Glutamatergic neuron (in vitro differentiated cells): Measurements from ENCODE around the gene MASP2. TPM values are rescaled to one million over a fixed set of nuclear protein-coding genes. Genes with fewer than 3 reads are reported as not detected.
A peak's percentile ranks its signal among the peaks of the same experiment; 100 is the strongest.
"Not testable (repeated sequence)": the region's sequence is repeated elsewhere in the genome, so short reads cannot be mapped to it uniquely, and the experiment has no call there.

Experiments
- DNase-seq: peaks from one replicate; pipeline ENCODE4 v3.0.0; 2022
- H3K27ac Mint-ChIP-seq: one replicate; pipeline ENCODE4 v1.8.0; 2020; ENCODE audit warnings: mild to moderate bottlenecking, mixed read lengths, inconsistent platforms; ENCODE audit not compliant: unreplicated experiment
- H3K27me3 Mint-ChIP-seq: one replicate; pipeline ENCODE4 v1.8.0; 2020; ENCODE audit warnings: mild to moderate bottlenecking, moderate library complexity, mixed read lengths, inconsistent platforms; ENCODE audit not compliant: unreplicated experiment
- H3K36me3 Mint-ChIP-seq: one replicate; pipeline ENCODE4 v1.8.0; 2020; ENCODE audit warnings: mild to moderate bottlenecking, mixed read lengths, inconsistent platforms; ENCODE audit not compliant: unreplicated experiment
- H3K4me1 Mint-ChIP-seq: one replicate; pipeline ENCODE4 v1.8.0; 2020; ENCODE audit warnings: mild to moderate bottlenecking, low read depth, mixed read lengths, inconsistent platforms; ENCODE audit not compliant: unreplicated experiment
- H3K4me3 Mint-ChIP-seq: one replicate; pipeline ENCODE4 v1.8.0; 2020; ENCODE audit warnings: mild to moderate bottlenecking, mixed read lengths, inconsistent platforms; ENCODE audit not compliant: unreplicated experiment
- H3K9me3 Mint-ChIP-seq: one replicate; pipeline ENCODE4 v1.8.0; 2020; ENCODE audit warnings: mild to moderate bottlenecking, moderate library complexity, mixed read lengths, inconsistent platforms; ENCODE audit not compliant: unreplicated experiment
- total RNA-seq: library from RNA; stranded (reverse); fragmentation: NEBNext Ultra II Directional; extraction: Animal tissue kit (Norgen Biotek cat#: 25700); gene quantifications from one replicate; pipeline ENCODE4 v1.2.1, GENCODE V29; 2021; ENCODE audit not compliant: unreplicated experiment
- TF ChIP-seq, protein P1 (sequence below): fragments of 200-600 bp; sonication (generic); IDR thresholded peaks from one replicate; pipeline ENCODE4 v1.5.0; 2021; ENCODE audit not compliant: partially characterized antibody, unreplicated experiment

Gene MASP2
- total RNA-seq, 1 donor from 2014 or later: not detected

DNA sequence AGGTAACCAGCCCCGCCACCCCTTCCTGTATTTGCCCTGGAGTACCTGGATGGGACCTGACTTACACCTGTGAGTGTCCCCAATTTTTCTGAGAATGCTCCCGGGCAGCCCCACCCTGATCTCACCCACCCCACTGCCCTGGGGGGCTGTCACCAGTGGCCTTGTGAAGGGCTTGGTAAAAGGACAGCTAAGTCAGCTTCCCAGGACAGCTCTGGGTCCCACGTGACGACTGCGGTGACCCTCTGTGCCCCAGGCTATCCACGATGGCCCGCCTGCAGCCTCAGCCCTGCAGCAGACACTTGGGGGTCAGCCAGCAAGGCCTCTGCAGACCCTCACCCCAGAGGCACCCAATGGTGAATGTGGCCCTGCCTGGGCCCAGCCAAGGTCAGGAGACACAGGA lies 7.1 kb upstream of the MASP2 start:
- Mint-ChIP-seq H3K4me1 (peaks cover 19% of the 10 kb centered on the region), H3K27ac (no peak overlapping the region), H3K36me3 (no peaks in the 10 kb centered on the region), H3K27me3 (peaks cover 2% of the 10 kb centered on the region), H3K9me3 (peaks cover 3% of the 10 kb centered on the region), H3K4me3 (no peak overlapping the region)
- TF ChIP-seq, protein P1, sequence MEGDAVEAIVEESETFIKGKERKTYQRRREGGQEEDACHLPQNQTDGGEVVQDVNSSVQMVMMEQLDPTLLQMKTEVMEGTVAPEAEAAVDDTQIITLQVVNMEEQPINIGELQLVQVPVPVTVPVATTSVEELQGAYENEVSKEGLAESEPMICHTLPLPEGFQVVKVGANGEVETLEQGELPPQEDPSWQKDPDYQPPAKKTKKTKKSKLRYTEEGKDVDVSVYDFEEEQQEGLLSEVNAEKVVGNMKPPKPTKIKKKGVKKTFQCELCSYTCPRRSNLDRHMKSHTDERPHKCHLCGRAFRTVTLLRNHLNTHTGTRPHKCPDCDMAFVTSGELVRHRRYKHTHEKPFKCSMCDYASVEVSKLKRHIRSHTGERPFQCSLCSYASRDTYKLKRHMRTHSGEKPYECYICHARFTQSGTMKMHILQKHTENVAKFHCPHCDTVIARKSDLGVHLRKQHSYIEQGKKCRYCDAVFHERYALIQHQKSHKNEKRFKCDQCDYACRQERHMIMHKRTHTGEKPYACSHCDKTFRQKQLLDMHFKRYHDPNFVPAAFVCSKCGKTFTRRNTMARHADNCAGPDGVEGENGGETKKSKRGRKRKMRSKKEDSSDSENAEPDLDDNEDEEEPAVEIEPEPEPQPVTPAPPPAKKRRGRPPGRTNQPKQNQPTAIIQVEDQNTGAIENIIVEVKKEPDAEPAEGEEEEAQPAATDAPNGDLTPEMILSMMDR: no peak
- no peak for DNase-seq

DNA sequence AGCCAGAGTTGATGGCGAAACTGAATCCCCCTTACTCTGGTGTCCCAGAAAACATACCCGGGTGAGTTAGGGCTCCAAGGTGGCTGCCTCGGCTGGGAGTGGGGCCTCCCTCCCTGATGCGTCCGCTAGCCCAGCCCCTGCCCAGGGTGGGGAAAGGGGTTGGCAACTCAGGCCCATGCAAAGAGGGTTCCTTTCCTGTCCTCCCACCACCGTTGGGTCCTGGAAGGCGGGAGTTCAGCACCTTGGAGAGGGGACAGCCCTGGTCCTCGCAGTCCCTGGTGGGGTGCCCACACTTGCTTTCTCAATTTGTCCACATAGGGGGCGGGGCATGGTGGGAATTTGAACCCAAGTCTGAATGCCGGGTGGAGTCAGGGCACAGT lies 6.7 kb upstream of the MASP2 start:
- no peak for DNase-seq
- Mint-ChIP-seq H3K36me3 (no peaks in the 10 kb centered on the region), H3K27me3 (peaks cover 2% of the 10 kb centered on the region), H3K4me3 (no peak overlapping the region), H3K4me1 (peaks cover 19% of the 10 kb centered on the region), H3K27ac (no peak overlapping the region), H3K9me3 (peaks cover 3% of the 10 kb centered on the region)
- TF ChIP-seq, protein P1: no peak

DNA sequence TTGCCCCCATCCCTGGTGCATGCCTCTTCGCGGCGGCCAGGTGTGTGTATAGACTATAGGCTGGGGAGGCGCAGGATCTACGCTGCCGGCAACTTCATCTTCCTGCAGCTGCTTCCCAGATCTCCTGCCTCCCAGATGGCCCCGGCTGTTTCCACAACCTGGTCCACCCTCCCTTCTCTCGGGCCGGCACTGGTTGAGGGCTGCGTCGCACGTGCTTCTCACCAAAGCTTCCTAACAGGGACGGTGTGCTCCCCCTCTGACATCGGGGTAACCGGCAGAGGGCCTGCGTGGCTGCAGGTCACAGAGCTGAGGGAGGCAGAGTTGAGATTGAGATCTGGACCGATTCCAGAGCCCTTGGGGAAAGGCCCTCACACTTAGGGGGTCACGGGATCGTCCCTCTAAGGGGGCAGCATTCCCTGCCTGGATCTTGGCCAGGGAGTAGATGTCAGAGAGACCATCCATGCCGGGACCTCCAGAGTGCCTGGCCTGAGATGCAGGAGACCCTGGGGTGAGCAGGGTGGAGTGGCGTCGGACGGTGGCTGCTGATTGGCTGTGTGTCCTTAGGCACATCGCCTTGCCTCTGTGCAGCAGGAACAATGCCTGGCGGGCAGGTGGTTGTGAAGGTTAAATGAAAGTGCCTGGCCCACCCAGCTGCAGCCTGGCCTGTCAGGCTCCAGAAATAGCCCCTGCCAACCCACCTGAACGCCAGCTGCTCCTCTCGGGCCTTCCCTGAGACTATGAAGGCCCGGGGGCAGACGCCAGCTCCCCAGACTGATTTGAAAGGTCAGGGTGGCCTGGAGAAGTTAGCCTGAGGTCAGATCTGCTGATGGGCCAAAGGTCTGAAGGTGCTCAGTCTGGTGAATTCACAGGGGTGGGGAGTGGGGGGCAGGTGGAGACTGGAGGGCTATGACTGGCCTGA lies 6.1 kb upstream of the MASP2 start:
- no peaks in the 10 kb centered on the region for H3K36me3 Mint-ChIP-seq
- no peak overlapping the region for H3K4me3 Mint-ChIP-seq
- peak overlapping the region; percentile 75 for H3K27ac Mint-ChIP-seq
- peaks cover 3% of the 10 kb centered on the region for H3K9me3 Mint-ChIP-seq
- no peaks in the 10 kb centered on the region for H3K27me3 Mint-ChIP-seq
- peaks cover 19% of the 10 kb centered on the region for H3K4me1 Mint-ChIP-seq
- peak; percentile 68 for DNase-seq
- TF ChIP-seq, protein P1: no peak

DNA sequence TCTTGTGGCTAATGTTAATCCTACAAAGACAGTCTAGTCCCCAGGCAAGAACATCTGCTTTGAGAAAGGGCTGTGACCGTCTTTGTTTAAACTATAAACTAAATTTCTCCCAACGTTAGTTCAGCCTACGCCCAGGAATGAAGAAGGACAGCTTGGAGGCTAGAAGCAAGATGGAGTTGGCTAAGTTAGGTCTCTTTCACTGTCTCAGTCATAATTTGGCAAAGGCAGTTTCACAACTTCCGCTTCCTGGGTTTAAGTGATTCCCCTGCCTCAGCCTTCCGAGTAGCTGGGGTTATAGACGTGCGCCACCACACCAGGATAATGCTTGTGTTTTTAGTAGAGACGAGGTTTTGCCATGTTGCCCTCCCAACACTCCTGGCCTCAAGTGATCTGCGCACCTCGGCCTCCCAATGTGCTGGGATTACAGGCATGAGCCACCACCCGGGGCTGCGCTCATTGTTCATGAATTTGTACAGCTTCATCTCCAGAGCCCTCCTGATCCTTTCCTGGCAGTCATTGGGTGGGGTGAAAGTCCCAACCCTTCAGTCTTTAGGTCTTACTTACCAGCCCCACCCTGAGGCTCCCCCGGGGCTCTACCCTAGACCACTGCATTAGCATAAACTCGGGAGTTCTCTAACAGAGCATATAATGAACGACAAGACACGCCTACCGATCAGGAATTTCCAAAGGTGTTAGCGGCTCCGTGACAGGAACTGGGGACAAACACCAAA lies 4.9 kb upstream of the MASP2 start:
- no peaks in the 10 kb centered on the region for H3K27me3 Mint-ChIP-seq
- no peak for DNase-seq
- H3K36me3 Mint-ChIP-seq: no peaks in the 10 kb centered on the region
- TF ChIP-seq, protein P1: no peak
- H3K4me3 Mint-ChIP-seq: peak overlapping the region; percentile 4
- peak overlapping the region; percentile 36 for H3K27ac Mint-ChIP-seq
- peaks cover 3% of the 10 kb centered on the region for H3K9me3 Mint-ChIP-seq
- H3K4me1 Mint-ChIP-seq: peaks cover 19% of the 10 kb centered on the region

DNA sequence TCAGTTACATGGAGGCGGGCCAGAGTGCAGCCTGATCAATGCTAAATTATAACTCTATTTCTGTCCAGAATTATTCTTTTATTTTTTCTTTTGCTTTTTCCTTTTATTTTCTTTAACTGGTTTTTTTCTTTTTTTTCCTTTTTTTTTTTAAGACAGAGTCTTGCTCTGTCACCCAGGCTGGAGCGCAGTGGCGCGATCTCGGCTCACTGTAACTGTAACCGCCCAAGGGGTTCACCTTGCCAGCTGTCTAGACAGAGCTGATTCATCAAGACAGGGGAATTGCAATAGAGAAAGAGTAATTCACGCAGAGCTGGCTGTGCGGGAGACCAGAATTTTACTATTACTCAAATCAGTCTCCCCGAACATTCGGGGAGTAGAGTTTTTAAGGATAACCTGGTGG lies 4.1 kb upstream of the MASP2 start:
- H3K27me3 Mint-ChIP-seq, DNase-seq, H3K36me3 Mint-ChIP-seq, H3K9me3 Mint-ChIP-seq: not testable (repeated sequence)
- peaks cover 19% of the 10 kb centered on the region for H3K4me1 Mint-ChIP-seq
- H3K27ac Mint-ChIP-seq: peak overlapping the region; percentile 5
- peak overlapping the region; percentile 14 for H3K4me3 Mint-ChIP-seq
